Measurements from ENCODE around the gene TCF12. TPM values are rescaled to one million over a fixed set of nuclear protein-coding genes. Genes with fewer than 3 reads are reported as not detected.

TCF12 gene
- total RNA-seq, 1 donor from 2014 or later = 194 TPM

DNA sequence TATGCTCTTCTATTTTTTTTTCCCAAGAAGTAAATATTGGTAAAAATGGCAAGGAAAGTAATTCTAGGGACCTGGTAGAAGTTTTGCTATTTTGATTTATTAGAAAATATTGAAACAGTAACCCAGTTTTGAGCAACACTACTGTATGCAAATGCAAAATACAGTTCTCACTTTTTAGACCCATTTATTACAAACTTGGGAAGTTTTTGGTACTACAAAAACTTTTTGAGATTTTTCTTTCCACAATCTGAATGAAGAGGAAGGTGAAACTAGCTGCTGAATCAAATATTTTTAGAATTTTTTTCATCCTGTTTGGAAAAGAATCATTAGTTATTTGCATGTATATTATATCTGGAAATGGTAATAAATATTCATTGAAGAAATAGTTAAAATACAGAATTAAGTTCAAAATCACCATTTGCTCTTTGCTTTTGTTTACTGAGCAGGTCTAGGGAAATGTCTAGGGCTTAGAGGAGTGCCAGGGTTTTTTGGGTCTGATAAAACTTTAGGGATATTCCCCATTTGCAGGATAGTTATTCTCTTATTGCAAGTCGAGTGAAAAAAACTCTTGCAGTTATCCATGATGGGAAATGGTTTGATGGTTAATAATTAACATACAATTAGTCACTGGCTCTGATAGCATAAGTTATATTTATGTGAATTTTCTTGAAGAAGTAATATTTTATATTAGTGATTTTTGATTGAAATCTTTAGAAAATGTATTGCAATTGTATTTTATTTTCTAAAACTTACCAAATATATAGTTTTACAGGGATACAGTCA, 47.0 kb downstream of the TCF12 start:
- Mint-ChIP-seq H3K27me3 (ENCODE audit: low read depth) (no peaks in the 10 kb centered on the region), H3K9me3 (peaks cover 5% of the 10 kb centered on the region), H3K36me3 (peaks cover 5% of the 10 kb centered on the region), H3K27ac (no peak overlapping the region), H3K4me3 (no peak overlapping the region), H3K4me1 (peaks cover 44% of the 10 kb centered on the region)
- TF ChIP-seq, protein P1, sequence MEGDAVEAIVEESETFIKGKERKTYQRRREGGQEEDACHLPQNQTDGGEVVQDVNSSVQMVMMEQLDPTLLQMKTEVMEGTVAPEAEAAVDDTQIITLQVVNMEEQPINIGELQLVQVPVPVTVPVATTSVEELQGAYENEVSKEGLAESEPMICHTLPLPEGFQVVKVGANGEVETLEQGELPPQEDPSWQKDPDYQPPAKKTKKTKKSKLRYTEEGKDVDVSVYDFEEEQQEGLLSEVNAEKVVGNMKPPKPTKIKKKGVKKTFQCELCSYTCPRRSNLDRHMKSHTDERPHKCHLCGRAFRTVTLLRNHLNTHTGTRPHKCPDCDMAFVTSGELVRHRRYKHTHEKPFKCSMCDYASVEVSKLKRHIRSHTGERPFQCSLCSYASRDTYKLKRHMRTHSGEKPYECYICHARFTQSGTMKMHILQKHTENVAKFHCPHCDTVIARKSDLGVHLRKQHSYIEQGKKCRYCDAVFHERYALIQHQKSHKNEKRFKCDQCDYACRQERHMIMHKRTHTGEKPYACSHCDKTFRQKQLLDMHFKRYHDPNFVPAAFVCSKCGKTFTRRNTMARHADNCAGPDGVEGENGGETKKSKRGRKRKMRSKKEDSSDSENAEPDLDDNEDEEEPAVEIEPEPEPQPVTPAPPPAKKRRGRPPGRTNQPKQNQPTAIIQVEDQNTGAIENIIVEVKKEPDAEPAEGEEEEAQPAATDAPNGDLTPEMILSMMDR (IDR thresholded peaks at IDR 0.05; ENCODE audit: unreplicated experiment) = no peak
- no peak for DNase-seq (ENCODE audit: low spot score in 2 of 2, unreplicated experiment in 2 of 2)

DNA sequence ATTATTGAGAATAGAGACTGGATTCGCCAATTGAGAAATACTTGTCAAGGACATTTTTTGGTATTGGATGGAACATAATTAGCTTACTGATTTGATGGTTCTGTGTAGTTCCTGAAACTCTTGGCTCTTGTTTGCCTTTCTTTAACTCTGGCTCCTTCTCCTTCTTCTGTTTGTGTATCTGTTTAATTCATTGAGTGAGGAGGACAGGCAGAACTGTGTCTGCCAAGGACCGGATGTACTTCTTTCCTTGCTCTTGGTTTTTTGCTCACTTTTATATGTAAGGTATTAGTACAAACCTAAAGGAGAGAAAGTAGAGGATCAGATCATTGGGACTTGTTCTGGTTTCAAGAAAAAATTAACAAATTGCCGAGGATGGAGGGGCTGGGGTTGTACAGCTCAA, 48.9 kb downstream of the TCF12 start:
- Mint-ChIP-seq H3K4me3 (no peak overlapping the region), H3K36me3 (peaks cover 5% of the 10 kb centered on the region), H3K27me3 (ENCODE audit: low read depth) (no peaks in the 10 kb centered on the region), H3K4me1 (peaks cover 51% of the 10 kb centered on the region), H3K9me3 (peaks cover 5% of the 10 kb centered on the region), H3K27ac (no peak overlapping the region)
- DNase-seq (ENCODE audit: low spot score in 2 of 2, unreplicated experiment in 2 of 2) = no peak
- TF ChIP-seq, protein P1 (IDR thresholded peaks at IDR 0.05; ENCODE audit: unreplicated experiment) = no peak

DNA sequence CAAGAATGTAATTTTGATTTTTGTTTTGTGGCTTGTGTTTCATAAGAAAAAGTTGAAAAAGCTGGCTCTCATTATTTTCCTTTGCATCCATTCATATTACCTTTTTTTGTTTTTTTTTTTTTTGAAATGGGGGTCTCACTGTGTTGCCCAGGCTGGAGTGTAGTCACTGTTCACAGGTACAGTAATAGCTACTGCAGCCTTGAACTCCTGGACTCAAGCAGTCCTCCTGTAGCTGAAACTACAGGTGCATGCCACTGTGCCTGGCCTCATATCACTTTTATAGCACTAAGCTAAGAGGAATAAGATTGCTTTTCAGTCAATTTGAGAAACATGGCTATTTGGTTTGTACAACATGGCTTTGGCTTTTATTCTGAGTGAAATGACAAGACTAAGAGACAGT, 49.8 kb downstream of the TCF12 start:
- TF ChIP-seq, protein P1 (IDR thresholded peaks at IDR 0.05; ENCODE audit: unreplicated experiment) = no peak
- Mint-ChIP-seq H3K36me3 (peaks cover 5% of the 10 kb centered on the region), H3K27ac (peak overlapping the region; percentile 58)

DNA sequence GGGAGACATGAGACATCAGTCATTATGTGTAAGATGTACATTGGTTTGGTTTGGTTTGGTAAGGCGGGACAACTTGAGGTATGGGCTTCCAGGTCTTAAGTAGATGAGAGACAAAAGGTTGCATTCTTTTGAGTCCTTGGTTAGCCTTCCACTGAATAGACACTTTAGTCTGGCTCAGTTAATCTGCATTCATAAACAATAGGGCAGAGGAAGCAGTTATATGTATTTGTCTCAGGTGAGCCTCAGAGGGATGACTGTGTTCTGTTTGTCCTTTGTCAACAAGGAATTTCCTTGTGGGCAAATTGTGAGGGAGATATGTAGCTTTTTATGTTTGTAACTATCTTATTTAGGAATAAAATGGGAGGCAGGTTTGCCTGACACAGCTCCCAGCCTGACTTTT, 50.4 kb downstream of the TCF12 start:
- no peak for DNase-seq (ENCODE audit: low spot score in 2 of 2, unreplicated experiment in 2 of 2)
- TF ChIP-seq, protein P1 (IDR thresholded peaks at IDR 0.05; ENCODE audit: unreplicated experiment) = no peak
- H3K4me1 Mint-ChIP-seq = peaks cover 47% of the 10 kb centered on the region
- H3K4me3 Mint-ChIP-seq = no peak overlapping the region
- no peaks in the 10 kb centered on the region for H3K27me3 Mint-ChIP-seq (ENCODE audit: low read depth)
- H3K9me3 Mint-ChIP-seq = peaks cover 5% of the 10 kb centered on the region
- peaks cover 5% of the 10 kb centered on the region for H3K36me3 Mint-ChIP-seq
- peak overlapping the region; percentile 58 for H3K27ac Mint-ChIP-seq

More for the DNA sequence above, 49.8 kb downstream of the TCF12 start:
- DNase-seq (ENCODE audit: low spot score in 2 of 2, unreplicated experiment in 2 of 2) = no peak
- peaks cover 5% of the 10 kb centered on the region for H3K9me3 Mint-ChIP-seq
- H3K4me1 Mint-ChIP-seq = peaks cover 48% of the 10 kb centered on the region
- no peak overlapping the region for H3K4me3 Mint-ChIP-seq
- no peaks in the 10 kb centered on the region for H3K27me3 Mint-ChIP-seq (ENCODE audit: low read depth)

DNA sequence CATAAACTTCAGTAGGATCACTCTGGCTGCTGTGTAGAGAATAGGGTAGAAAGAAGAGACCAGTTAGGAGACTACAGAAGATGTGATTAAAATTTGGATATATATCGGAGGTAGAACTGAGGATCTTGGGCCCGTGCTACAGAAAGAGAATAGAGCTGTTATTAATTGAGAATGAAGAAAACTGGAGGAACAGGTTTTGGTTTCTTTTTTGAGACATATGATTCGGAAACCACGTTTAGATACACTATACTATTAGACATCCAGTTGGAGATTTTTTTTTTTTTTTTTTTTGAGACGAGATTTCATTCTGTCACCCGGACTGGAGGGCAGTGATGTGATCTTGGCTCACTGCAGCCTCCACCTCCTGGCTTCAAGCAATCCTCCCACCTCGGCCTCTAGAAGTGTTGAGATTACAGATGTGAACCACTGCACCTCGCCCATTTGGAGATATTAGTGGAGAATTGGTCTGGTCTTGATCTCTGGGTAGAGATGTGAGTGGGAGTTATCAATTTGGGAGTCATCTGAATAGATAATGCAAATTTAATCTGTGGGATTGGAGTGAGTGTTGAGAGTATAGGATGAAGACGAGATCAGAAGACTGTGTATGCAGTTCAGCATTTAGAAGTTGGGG, 50.9 kb downstream of the TCF12 start:
- TF ChIP-seq, protein P1 (IDR thresholded peaks at IDR 0.05; ENCODE audit: unreplicated experiment) = no peak
- Mint-ChIP-seq H3K27me3 (ENCODE audit: low read depth) (no peaks in the 10 kb centered on the region), H3K4me3 (no peak overlapping the region), H3K4me1 (peaks cover 43% of the 10 kb centered on the region), H3K27ac (peak overlapping the region; percentile 58), H3K36me3 (peaks cover 5% of the 10 kb centered on the region), H3K9me3 (peaks cover 5% of the 10 kb centered on the region)
- no peak for DNase-seq (ENCODE audit: low spot score in 2 of 2, unreplicated experiment in 2 of 2)

Measured in mesothelial cell of epicardium (in vitro differentiated cells).